MCF 10A (cell line): ENCODE results near the gene BICD1. TPM values are rescaled to one million over a fixed set of nuclear protein-coding genes. Genes with fewer than 3 reads are reported as not detected.
"Not testable (repeated sequence)": the region's sequence is repeated elsewhere in the genome, so short reads cannot be mapped to it uniquely, and the experiment has no call there.

Experiments
- BruUV-seq: library from RNA; stranded (reverse); fragments of 400-500 nt; replicated peaks from 2 replicates; lab custom pipeline; 2021; lab: Mats Ljungman, UMichigan
- CTCF ChIA-PET: fragments of 300-600 bp; sonication (Branson Sonifier 250); formaldehyde crosslinking; extraction: SDS; loops from one replicate; lab custom pipeline; 2021; ENCODE audit warnings: antibody characterized with exemption, inconsistent platforms; lab: Yijun Ruan, JAX
- POLR2A ChIA-PET: fragments of 300-600, 350-650 bp; sonication (Branson Sonifier 250); formaldehyde crosslinking; extraction: SDS; loops from one replicate; lab custom pipeline; 2020; ENCODE audit warnings: antibody characterized with exemption, inconsistent platforms; lab: Yijun Ruan, JAX
- DNase-seq: peaks from one replicate; pipeline ENCODE4 v3.0.0-alpha.2; 2018; ENCODE audit not compliant: unreplicated experiment
- H3K27ac Mint-ChIP-seq: one replicate; pipeline ENCODE4 v1.8.0; 2022; ENCODE audit warnings: mild to moderate bottlenecking, low read depth, mixed read lengths; ENCODE audit not compliant: unreplicated experiment
- H3K27me3 Mint-ChIP-seq: one replicate; pipeline ENCODE4 v1.8.0; 2022; ENCODE audit warnings: mixed read lengths; ENCODE audit not compliant: insufficient read depth, unreplicated experiment
- H3K36me3 Mint-ChIP-seq: one replicate; pipeline ENCODE4 v1.8.0; 2022; ENCODE audit warnings: mild to moderate bottlenecking, moderate library complexity, mixed read lengths; ENCODE audit not compliant: insufficient read depth, unreplicated experiment
- H3K4me1 Mint-ChIP-seq: one replicate; pipeline ENCODE4 v1.8.0; 2022; ENCODE audit warnings: mixed read lengths; ENCODE audit not compliant: insufficient read depth, unreplicated experiment
- H3K4me3 Mint-ChIP-seq: one replicate; pipeline ENCODE4 v1.8.0; 2022; ENCODE audit warnings: mild to moderate bottlenecking, moderate library complexity, mixed read lengths; ENCODE audit not compliant: unreplicated experiment
- H3K9me3 Mint-ChIP-seq: one replicate; pipeline ENCODE4 v1.8.0; 2022; ENCODE audit warnings: mixed read lengths; ENCODE audit not compliant: unreplicated experiment
- CTCF ChIP-seq: fragments of 200-600 bp; IDR thresholded peaks from one replicate; pipeline ENCODE4 v1.8.0; 2022; ENCODE audit warnings: antibody characterized with exemption, mild to moderate bottlenecking; ENCODE audit not compliant: unreplicated experiment
- intact Hi-C: fragments of 100-400 bp; cut with micrococcal nuclease; formaldehyde crosslinking; loops from 2 replicates; pipeline ENCODE4 v1.14.1; 2022
- total RNA-seq: library from RNA; stranded (reverse); gene quantifications from 2 replicates; pipeline ENCODE4 v1.2.3, GENCODE V29; 2022

BICD1 gene
- total RNA-seq, 1 experiment from 2014 or later, result 49.3 TPM

GRCh38 chr12:32274665-32275064 is 168.0 kb downstream of the BICD1 start:
- Mint-ChIP-seq H3K36me3 (no peaks in the 10 kb centered on the region), H3K27me3 (no peaks in the 10 kb centered on the region), H3K9me3 (no peaks in the 10 kb centered on the region), H3K27ac (no peak overlapping the region), H3K4me1 (peaks cover 13% of the 10 kb centered on the region), H3K4me3 (no peak overlapping the region)
- TF ChIP-seq CTCF, result no peak
- ChIA-PET CTCF (no interaction called here), POLR2A (no interaction called here)
- BruUV-seq, result no TSS peak
- no peak for DNase-seq
- intact Hi-C loops, result no loop called here

GRCh38 chr12:32275520-32275919 is 168.9 kb downstream of the BICD1 start:
- BruUV-seq, H3K36me3 Mint-ChIP-seq, intact Hi-C loops, H3K4me3 Mint-ChIP-seq, H3K9me3 Mint-ChIP-seq, H3K27ac Mint-ChIP-seq, H3K27me3 Mint-ChIP-seq, DNase-seq: not testable (repeated sequence)
- CTCF ChIA-PET, result interaction anchor here (0.8 kb wide), 1 partner anchor 66 kb away, joined by 3 read pairs; no protein-coding TSS in a partner anchor
- POLR2A ChIA-PET, result interaction anchor here (0.7 kb wide), 1 partner anchor 126 kb away, joined by 3 read pairs; no protein-coding TSS in a partner anchor
- peaks cover 13% of the 10 kb centered on the region for H3K4me1 Mint-ChIP-seq

- no TSS peak for BruUV-seq
- TF ChIP-seq CTCF, result no peak
- peaks cover 4% of the 10 kb centered on the region for H3K4me1 Mint-ChIP-seq
- no peaks in the 10 kb centered on the region for H3K9me3 Mint-ChIP-seq
- POLR2A ChIA-PET, result no interaction called here
- H3K4me3 Mint-ChIP-seq, result no peak overlapping the region
- H3K27ac Mint-ChIP-seq, result no peak overlapping the region
- intact Hi-C loops, result no loop called here
- no peaks in the 10 kb centered on the region for H3K27me3 Mint-ChIP-seq
- no peak for DNase-seq
- H3K36me3 Mint-ChIP-seq, result no peaks in the 10 kb centered on the region
- CTCF ChIA-PET, result interaction anchor here (1.1 kb wide), 1 partner anchor 170 kb away, joined by 3 read pairs; no protein-coding TSS in a partner anchor
Measured at GRCh38 chr12:32277774-32278173, 171.1 kb downstream of the BICD1 start.

GRCh38 chr12:32281098-32281497 is 174.5 kb downstream of the BICD1 start:
- no peaks in the 10 kb centered on the region for H3K36me3 Mint-ChIP-seq
- no peaks in the 10 kb centered on the region for H3K9me3 Mint-ChIP-seq
- no peak overlapping the region for H3K4me3 Mint-ChIP-seq
- TF ChIP-seq CTCF, result no peak
- DNase-seq, result no peak
- no TSS peak for BruUV-seq
- ChIA-PET CTCF (interaction anchor here (0.5 to 0.6 kb wide), 2 partner anchors 246 to 350 kb away, joined by 3 to 4 read pairs; no protein-coding TSS in a partner anchor), POLR2A (no interaction called here)
- no peaks in the 10 kb centered on the region for H3K27me3 Mint-ChIP-seq
- H3K4me1 Mint-ChIP-seq, result no peaks in the 10 kb centered on the region
- intact Hi-C loops, result no loop called here
- H3K27ac Mint-ChIP-seq, result no peak overlapping the region
